ENCODE measurements around the gene UAP1L1.
A peak's percentile ranks its signal among the peaks of the same experiment; 100 is the strongest.

UAP1L1 gene

GRCh38 chr9:137128862-137129455, 51.6 kb downstream of the UAP1L1 start:
- Histone ChIP-seq H3K9ac (ENCODE audit: low read length) (peak overlapping the region; percentile 87), H3K27me3 (replicated peaks; ENCODE audit: control insufficient read depth, insufficient read depth, low read length) (no peaks in the 10 kb centered on the region), H3K9me3 (ENCODE audit: control insufficient read depth, low read length) (no peaks in the 10 kb centered on the region), H3K4me1 (ENCODE audit: control insufficient read depth, insufficient read depth, low read length) (peaks cover 21% of the 10 kb centered on the region), H3K36me3 (ENCODE audit: control insufficient read depth, insufficient read depth, low read length, severe bottlenecking) (no peaks in the 10 kb centered on the region), H3K4me3 (ENCODE audit: low read length) (peak overlapping the region; percentile 84)
- DNase-seq (ENCODE audit: low read depth), result peak; percentile 52

GRCh38 chr9:137129456-137130175, 52.3 kb downstream of the UAP1L1 start:
- Histone ChIP-seq H3K4me1 (ENCODE audit: control insufficient read depth, insufficient read depth, low read length) (peaks cover 21% of the 10 kb centered on the region), H3K9ac (ENCODE audit: low read length) (peak overlapping the region; percentile 87), H3K4me3 (ENCODE audit: low read length) (peak overlapping the region; percentile 84), H3K9me3 (ENCODE audit: control insufficient read depth, low read length) (no peaks in the 10 kb centered on the region), H3K36me3 (ENCODE audit: control insufficient read depth, insufficient read depth, low read length, severe bottlenecking) (no peaks in the 10 kb centered on the region), H3K27me3 (replicated peaks; ENCODE audit: control insufficient read depth, insufficient read depth, low read length) (no peaks in the 10 kb centered on the region)
- DNase-seq (ENCODE audit: low read depth), result peak; percentile 97

GRCh38 chr9:137130176-137130755, 52.9 kb downstream of the UAP1L1 start:
- peak overlapping the region; percentile 84 for H3K4me3 ChIP-seq (ENCODE audit: low read length)
- no peaks in the 10 kb centered on the region for H3K9me3 ChIP-seq (ENCODE audit: control insufficient read depth, low read length)
- H3K36me3 ChIP-seq (ENCODE audit: control insufficient read depth, insufficient read depth, low read length, severe bottlenecking), result no peaks in the 10 kb centered on the region
- peaks cover 21% of the 10 kb centered on the region for H3K4me1 ChIP-seq (ENCODE audit: control insufficient read depth, insufficient read depth, low read length)
- H3K9ac ChIP-seq (ENCODE audit: low read length), result peak overlapping the region; percentile 87
- H3K27me3 ChIP-seq (replicated peaks; ENCODE audit: control insufficient read depth, insufficient read depth, low read length), result no peaks in the 10 kb centered on the region
- DNase-seq (ENCODE audit: low read depth), result no peak

Measured in adipocyte (in vitro differentiated cells).